Panc1 (cell line): ENCODE measurements around the gene MGRN1. TPM values are rescaled to one million over a fixed set of nuclear protein-coding genes. Genes with fewer than 3 reads are reported as not detected.

ENCODE experiments used
- ATAC-seq: fragments of 200-7000 bp; cut with Tn5 transposase; 2 replicates; pipeline ENCODE4 v1.9.1; 2020; ENCODE audit warnings: mild to moderate bottlenecking, moderate library complexity
- BruUV-seq: library from RNA; stranded (reverse); fragments of 400-500 nt; replicated peaks from 2 replicates; lab custom pipeline; 2021; lab: Mats Ljungman, UMichigan
- CTCF ChIA-PET: fragments of 300-600 bp; sonication (Branson Sonifier 250); formaldehyde crosslinking; loops from one replicate; lab custom pipeline; 2022; ENCODE audit warnings: antibody characterized with exemption; lab: Charles Lee
- POLR2A ChIA-PET: fragments of 300-600 bp; sonication (Branson Sonifier 250); formaldehyde crosslinking; loops from one replicate; lab custom pipeline; 2022; ENCODE audit warnings: antibody characterized with exemption; lab: Charles Lee
- DNase-seq: peaks from one replicate; pipeline ENCODE4 v3.0.0-alpha.2; 2010; ENCODE audit warnings: low read depth, low spot score
- H3K27ac ChIP-seq: 2 replicates; pipeline ENCODE4 v1.5.1; 2011; ENCODE audit warnings: mild to moderate bottlenecking, low read length, inconsistent platforms
- H3K27me3 ChIP-seq: fragments of 200-500 bp; sonication (Bioruptor generic); 2 replicates; pipeline ENCODE4 v1.6.0; 2014; ENCODE audit warnings: low read length, inconsistent platforms; ENCODE audit not compliant: control insufficient read depth, insufficient read depth
- H3K36me3 ChIP-seq: fragments of 200-500 bp; sonication (Bioruptor generic); 2 replicates; pipeline ENCODE4 v1.5.1; 2014; ENCODE audit warnings: inconsistent platforms, mild to moderate bottlenecking, low read length, moderate library complexity; ENCODE audit not compliant: control insufficient read depth, insufficient read depth
- H3K4me1 ChIP-seq: 2 replicates; pipeline ENCODE4 v1.5.1; 2011; ENCODE audit warnings: inconsistent platforms, mild to moderate bottlenecking, low read length, moderate library complexity; ENCODE audit not compliant: control insufficient read depth, insufficient read depth
- H3K4me3 ChIP-seq, 2 experiments: 2 replicates each; pipeline ENCODE4 v1.5.1; 2011 to 2012; ENCODE audit warnings: low read depth in 2 of 2, low read length in 2 of 2, mild to moderate bottlenecking in 2 of 2, inconsistent platforms in 1 of 2, moderate library complexity in 1 of 2
- H3K9me3 ChIP-seq: fragments of 200-500 bp; sonication (Bioruptor generic); 2 replicates; pipeline ENCODE4 v1.5.1; 2014; ENCODE audit warnings: low read depth, mild to moderate bottlenecking, inconsistent platforms, low read length, moderate library complexity; ENCODE audit not compliant: control insufficient read depth, insufficient read depth
- POLR2AphosphoS5 ChIP-seq: IDR thresholded peaks from 2 replicates; pipeline ENCODE4 v1.6.1; 2012; ENCODE audit warnings: mild to moderate bottlenecking, low read depth, low read length, moderate library complexity
- SIN3A ChIP-seq: IDR thresholded peaks from 2 replicates; pipeline ENCODE4 v1.6.1; 2012; ENCODE audit warnings: low read depth, mild to moderate bottlenecking, low read length, moderate library complexity, borderline replicate concordance; ENCODE audit not compliant: insufficient read depth
- TCF7L2 ChIP-seq: IDR thresholded peaks from 2 replicates; pipeline ENCODE4 v1.6.1; 2011; ENCODE audit warnings: mild to moderate bottlenecking, low read depth, low read length, inconsistent platforms
- in situ Hi-C: cut with HindIII; loops from 2 replicates; pipeline ENCODE4 v1.10.0; 2016; ENCODE audit warnings: low sequenced_read_pairs, low pct_unique_long_range_greater_than_20kb
- intact Hi-C: fragments of 100-400 bp; cut with micrococcal nuclease; formaldehyde crosslinking; loops from one replicate; pipeline ENCODE4 v1.10.0; 2022; ENCODE audit not compliant: unreplicated experiment
- total RNA-seq: library from RNA; stranded (reverse); gene quantifications from one replicate; pipeline ENCODE4 v1.2.1, GENCODE V29; 2021; ENCODE audit not compliant: unreplicated experiment
- TF ChIP-seq, protein P1 (sequence below): fragments of 450-650 bp; IDR thresholded peaks from 2 replicates; pipeline ENCODE4 v1.5.1; 2017; ENCODE audit warnings: mild to moderate bottlenecking
- TF ChIP-seq, protein P2 (sequence below), 2 experiments: IDR thresholded peaks; 2 replicates each; pipeline ENCODE4 v1.6.1; 2011 to 2012; ENCODE audit warnings: low read depth in 2 of 2, control low read depth in 1 of 2, low read length in 1 of 2, mild to moderate bottlenecking in 1 of 2, moderate library complexity in 1 of 2; ENCODE audit not compliant: insufficient read depth in 1 of 2

Gene MGRN1
- total RNA-seq, 1 experiment from 2014 or later = 59.7 TPM

DNA sequence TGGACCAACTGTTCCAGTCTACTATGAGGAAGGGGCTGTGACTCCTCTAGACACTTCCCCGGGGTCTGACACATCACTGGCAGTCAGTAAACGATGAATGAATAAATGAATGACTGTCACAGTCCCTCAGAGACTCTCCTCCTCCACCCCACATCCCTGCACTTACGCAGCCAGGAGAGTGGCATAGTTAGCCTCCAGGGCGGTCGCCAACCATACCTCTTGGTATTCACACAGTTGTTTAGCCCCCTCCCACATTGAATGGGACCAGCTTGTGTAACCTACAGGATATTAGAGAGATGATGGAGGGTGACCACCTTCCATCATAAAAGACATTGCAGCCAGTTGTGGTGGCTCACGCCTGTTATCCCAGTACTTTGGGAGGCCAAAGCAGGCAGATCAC lies 35.7 kb upstream of the MGRN1 start:
- no peak overlapping the region for H3K27ac ChIP-seq
- no peak for ATAC-seq
- H3K36me3 ChIP-seq = no peaks in the 10 kb centered on the region
- BruUV-seq = no TSS peak
- intact Hi-C loops = loop anchor here (5.0 kb wide), 2 partner anchors 72 to 87 kb away; no protein-coding TSS in a partner anchor
- TF ChIP-seq TCF7L2 = no peak
- TF ChIP-seq SIN3A = no peak
- TF ChIP-seq, protein P1, sequence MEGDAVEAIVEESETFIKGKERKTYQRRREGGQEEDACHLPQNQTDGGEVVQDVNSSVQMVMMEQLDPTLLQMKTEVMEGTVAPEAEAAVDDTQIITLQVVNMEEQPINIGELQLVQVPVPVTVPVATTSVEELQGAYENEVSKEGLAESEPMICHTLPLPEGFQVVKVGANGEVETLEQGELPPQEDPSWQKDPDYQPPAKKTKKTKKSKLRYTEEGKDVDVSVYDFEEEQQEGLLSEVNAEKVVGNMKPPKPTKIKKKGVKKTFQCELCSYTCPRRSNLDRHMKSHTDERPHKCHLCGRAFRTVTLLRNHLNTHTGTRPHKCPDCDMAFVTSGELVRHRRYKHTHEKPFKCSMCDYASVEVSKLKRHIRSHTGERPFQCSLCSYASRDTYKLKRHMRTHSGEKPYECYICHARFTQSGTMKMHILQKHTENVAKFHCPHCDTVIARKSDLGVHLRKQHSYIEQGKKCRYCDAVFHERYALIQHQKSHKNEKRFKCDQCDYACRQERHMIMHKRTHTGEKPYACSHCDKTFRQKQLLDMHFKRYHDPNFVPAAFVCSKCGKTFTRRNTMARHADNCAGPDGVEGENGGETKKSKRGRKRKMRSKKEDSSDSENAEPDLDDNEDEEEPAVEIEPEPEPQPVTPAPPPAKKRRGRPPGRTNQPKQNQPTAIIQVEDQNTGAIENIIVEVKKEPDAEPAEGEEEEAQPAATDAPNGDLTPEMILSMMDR = no peak
- no peak for TF ChIP-seq POLR2AphosphoS5
- TF ChIP-seq, protein P2, sequence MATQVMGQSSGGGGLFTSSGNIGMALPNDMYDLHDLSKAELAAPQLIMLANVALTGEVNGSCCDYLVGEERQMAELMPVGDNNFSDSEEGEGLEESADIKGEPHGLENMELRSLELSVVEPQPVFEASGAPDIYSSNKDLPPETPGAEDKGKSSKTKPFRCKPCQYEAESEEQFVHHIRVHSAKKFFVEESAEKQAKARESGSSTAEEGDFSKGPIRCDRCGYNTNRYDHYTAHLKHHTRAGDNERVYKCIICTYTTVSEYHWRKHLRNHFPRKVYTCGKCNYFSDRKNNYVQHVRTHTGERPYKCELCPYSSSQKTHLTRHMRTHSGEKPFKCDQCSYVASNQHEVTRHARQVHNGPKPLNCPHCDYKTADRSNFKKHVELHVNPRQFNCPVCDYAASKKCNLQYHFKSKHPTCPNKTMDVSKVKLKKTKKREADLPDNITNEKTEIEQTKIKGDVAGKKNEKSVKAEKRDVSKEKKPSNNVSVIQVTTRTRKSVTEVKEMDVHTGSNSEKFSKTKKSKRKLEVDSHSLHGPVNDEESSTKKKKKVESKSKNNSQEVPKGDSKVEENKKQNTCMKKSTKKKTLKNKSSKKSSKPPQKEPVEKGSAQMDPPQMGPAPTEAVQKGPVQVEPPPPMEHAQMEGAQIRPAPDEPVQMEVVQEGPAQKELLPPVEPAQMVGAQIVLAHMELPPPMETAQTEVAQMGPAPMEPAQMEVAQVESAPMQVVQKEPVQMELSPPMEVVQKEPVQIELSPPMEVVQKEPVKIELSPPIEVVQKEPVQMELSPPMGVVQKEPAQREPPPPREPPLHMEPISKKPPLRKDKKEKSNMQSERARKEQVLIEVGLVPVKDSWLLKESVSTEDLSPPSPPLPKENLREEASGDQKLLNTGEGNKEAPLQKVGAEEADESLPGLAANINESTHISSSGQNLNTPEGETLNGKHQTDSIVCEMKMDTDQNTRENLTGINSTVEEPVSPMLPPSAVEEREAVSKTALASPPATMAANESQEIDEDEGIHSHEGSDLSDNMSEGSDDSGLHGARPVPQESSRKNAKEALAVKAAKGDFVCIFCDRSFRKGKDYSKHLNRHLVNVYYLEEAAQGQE (IDR thresholded peaks at IDR 0.05; ENCODE audit: insufficient read depth in 1 of 2, low read depth in 2 of 2, low read length in 1 of 2) = no peak
- H3K27me3 ChIP-seq = no peaks in the 10 kb centered on the region
- ChIA-PET POLR2A (no interaction called here), CTCF (interaction anchor here (0.6 kb wide), 1 partner anchor 33 kb away, joined by 6 read pairs; no protein-coding TSS in a partner anchor)
- no peaks in the 10 kb centered on the region for H3K4me1 ChIP-seq
- no peak overlapping the region for H3K4me3 ChIP-seq
- DNase-seq = no peak
- in situ Hi-C loops = no loop called here
- H3K9me3 ChIP-seq = no peaks in the 10 kb centered on the region; the same call in 1 of the 2 replicates

DNA sequence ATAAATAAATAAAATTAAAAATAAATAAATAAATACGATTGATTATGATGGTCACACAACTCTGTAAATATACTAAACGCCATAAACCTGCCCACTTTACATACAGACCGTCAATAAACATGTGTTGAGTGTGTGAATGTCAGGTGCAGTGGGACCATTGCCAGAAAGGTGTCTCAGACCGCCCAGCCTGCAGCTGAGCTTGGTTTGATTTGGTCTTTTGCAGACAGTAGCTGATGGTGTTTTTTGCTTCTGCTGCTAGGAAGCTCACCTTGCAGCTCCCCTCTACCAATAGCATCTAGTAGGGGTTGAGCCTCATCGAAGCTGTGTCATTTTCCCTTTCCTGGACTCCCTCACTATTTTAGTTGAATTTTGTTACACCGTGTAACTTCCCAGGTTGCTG lies 33.4 kb upstream of the MGRN1 start:
- ChIA-PET POLR2A (no interaction called here), CTCF (no interaction called here)
- Histone ChIP-seq H3K27me3 (no peaks in the 10 kb centered on the region), H3K4me1 (no peaks in the 10 kb centered on the region), H3K9me3 (no peaks in the 10 kb centered on the region; the same call in 1 of the 2 replicates), H3K27ac (no peak overlapping the region), H3K36me3 (no peaks in the 10 kb centered on the region), H3K4me3 (no peak overlapping the region)
- intact Hi-C loops = no loop called here
- no TSS peak for BruUV-seq
- ATAC-seq (no peak), DNase-seq (no peak)
- in situ Hi-C loops = no loop called here
- TF ChIP-seq POLR2AphosphoS5 (no peak), TCF7L2 (no peak), SIN3A (no peak)
- TF ChIP-seq, protein P1 = no peak
- TF ChIP-seq, protein P2 (IDR thresholded peaks at IDR 0.05; ENCODE audit: insufficient read depth in 1 of 2, low read depth in 2 of 2, low read length in 1 of 2) = no peak
